Measurements from ENCODE around the gene CCDC171. TPM values are rescaled to one million over a fixed set of nuclear protein-coding genes. Genes with fewer than 3 reads are reported as not detected.

Gene CCDC171
- total and polyA plus RNA-seq, 12 donors: 0.29 to 2.4 (median 1.6) TPM

- intact Hi-C loops (cut with DNase I): loop anchor here in 1 of 10 donors (5.0 kb wide), 1 partner anchor 50 kb away; no protein-coding TSS in a partner anchor
- Histone ChIP-seq H3K36me3 (no peaks in the 10 kb centered on the region), H3K4me1 (no peaks in the 10 kb centered on the region), H3K27me3 (peaks cover 0 to 4% (median 0%) of the 10 kb centered on the region in 7 donors), H3K9me3 (peaks cover 0 to 7% (median 0%) of the 10 kb centered on the region in 11 donors), H3K4me3 (no peak overlapping the region), H3K27ac (no peak overlapping the region)
- WGBS, 2 donors: 95 to 98% methylated on average over 2 of the region's 2 CpGs
- no peak for TF ChIP-seq CTCF (IDR thresholded peaks at IDR 0.05)
- ATAC-seq (no peak), DNase-seq (no peak)
Observed at GRCh38 chr9:15542624-15543023, 10.2 kb upstream of the CCDC171 start.

GRCh38 chr9:15543047-15543813 is 9.6 kb upstream of the CCDC171 start:
- intact Hi-C loops (cut with DNase I): loop anchor here in 1 of 10 donors (5.0 kb wide), 1 partner anchor 51 kb away; no protein-coding TSS in a partner anchor
- DNase-seq (no peak), ATAC-seq (no peak)
- no peak for TF ChIP-seq CTCF (IDR thresholded peaks at IDR 0.05)
- peaks cover 0 to 4% (median 0%) of the 10 kb centered on the region in 11 donors for H3K9me3 ChIP-seq
- H3K27me3 ChIP-seq: peaks cover 0 to 4% (median 0%) of the 10 kb centered on the region in 7 donors
- H3K36me3 ChIP-seq: no peaks in the 10 kb centered on the region
- H3K27ac ChIP-seq: no peak overlapping the region
- no peaks in the 10 kb centered on the region for H3K4me1 ChIP-seq
- WGBS, 2 donors: 92 to 95% methylated on average over 4 of the region's 4 CpGs
- H3K4me3 ChIP-seq: no peak overlapping the region

- Histone ChIP-seq H3K4me1 (peaks cover 0 to 14% (median 9%) of the 10 kb centered on the region in 9 donors), H3K27me3 (no peaks in the 10 kb centered on the region), H3K36me3 (no peaks in the 10 kb centered on the region), H3K9me3 (no peaks in the 10 kb centered on the region), H3K4me3 (no peak overlapping the region), H3K27ac (no peak overlapping the region)
- WGBS, 2 donors: 93 to 94% methylated on average over 2 of the region's 2 CpGs
- intact Hi-C loops (cut with DNase I): loop anchor here in 4 of 10 donors (5.0 to 10.0 kb wide), 4 partner anchors 37 to 255 kb away; partner anchors contain the start of genes PSIP1 (in 1 of the 4) and SNAPC3 (in 1 of the 4)
- ATAC-seq (no peak), DNase-seq (no peak)
- TF ChIP-seq CTCF (IDR thresholded peaks at IDR 0.05): no peak
Observed at GRCh38 chr9:15549611-15550010, 3.2 kb upstream of the CCDC171 start.

GRCh38 chr9:15553528-15553898 is 670 bp downstream of the CCDC171 start:
- peak in 3 of 8 donors; percentile 2 to 6 (median 5) for ATAC-seq
- no peaks in the 10 kb centered on the region for H3K27me3 ChIP-seq
- H3K36me3 ChIP-seq: no peaks in the 10 kb centered on the region
- peaks cover 0 to 14% (median 9%) of the 10 kb centered on the region in 9 donors for H3K4me1 ChIP-seq
- peak overlapping the region; percentile 48 to 88 (median 76) for H3K4me3 ChIP-seq
- no peak for TF ChIP-seq CTCF (IDR thresholded peaks at IDR 0.05)
- intact Hi-C loops (cut with DNase I): loop anchor here in 4 of 10 donors (5.0 to 10.0 kb wide), 4 partner anchors 41 to 259 kb away; partner anchors contain the start of genes PSIP1 (in 1 of the 4) and SNAPC3 (in 1 of the 4)
- H3K27ac ChIP-seq: peak overlapping the region in 9 of 10 donors; percentile 76 to 91 (median 85)
- no peak for DNase-seq
- no peaks in the 10 kb centered on the region for H3K9me3 ChIP-seq
- WGBS, 2 donors: 2% methylated on average over 13 of the region's 13 CpGs
